Fibroblast of skin of right quadriceps (primary cell): ENCODE data around the gene PFKFB3.
"Not testable (repeated sequence)": the region's sequence is repeated elsewhere in the genome, so short reads cannot be mapped to it uniquely, and the experiment has no call there.

Source experiments
- DNase-seq: peaks from one replicate; pipeline ENCODE4 v3.0.0-alpha.2; 2013

PFKFB3 gene

GRCh38 chr10:6203331-6204062 lies 765 bp downstream of the PFKFB3 start:
- DNase-seq: peak; percentile 69

GRCh38 chr10:6204063-6204340 lies 1.3 kb downstream of the PFKFB3 start:
- DNase-seq: no peak

GRCh38 chr10:6204341-6205191 lies 1.8 kb downstream of the PFKFB3 start:
- DNase-seq: peak; percentile 81

GRCh38 chr10:6206486-6206885 lies 3.8 kb downstream of the PFKFB3 start:
- DNase-seq: not testable (repeated sequence)

- no peak for DNase-seq
Measured at GRCh38 chr10:6207658-6208057, 4.9 kb downstream of the PFKFB3 start.

DNA sequence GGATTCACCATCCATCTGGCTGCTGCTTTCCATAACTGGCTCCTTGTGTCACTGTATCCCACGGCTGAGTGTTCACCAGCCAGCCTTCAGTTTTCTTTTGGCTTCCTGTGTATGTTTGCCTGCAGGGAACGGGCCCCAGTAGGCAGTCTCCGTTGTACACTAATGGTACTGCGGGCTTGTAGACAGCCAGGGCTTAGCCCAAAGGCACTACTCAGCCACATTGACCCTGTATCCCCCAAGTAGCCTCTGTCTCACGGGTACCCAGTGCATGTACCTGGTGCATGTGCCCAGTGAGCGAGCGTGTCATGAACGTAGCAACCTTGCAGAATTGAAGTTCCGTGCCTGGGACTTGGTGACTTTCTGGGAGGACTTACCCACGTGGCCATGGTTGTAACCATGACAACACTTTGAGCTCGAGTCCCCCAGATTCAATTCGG lies 6.1 kb downstream of the PFKFB3 start:
- DNase-seq: no peak

DNA sequence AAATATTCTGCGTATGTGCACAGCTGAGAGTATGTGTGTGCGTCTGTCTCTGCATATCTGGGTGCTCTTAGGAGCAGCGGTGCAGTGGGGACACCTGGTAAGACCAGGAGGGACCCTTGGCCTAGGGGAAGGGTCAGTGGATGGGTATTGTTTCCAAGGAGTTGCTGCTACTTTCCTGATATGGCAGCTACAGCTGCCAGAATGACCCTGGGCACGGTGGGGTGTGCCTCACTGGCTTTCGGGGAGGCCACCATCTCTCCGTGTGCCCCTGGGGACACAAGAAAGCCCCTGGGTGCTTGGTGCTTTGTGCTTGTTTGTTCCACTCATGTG lies 8.6 kb downstream of the PFKFB3 start:
- DNase-seq: no peak

DNA sequence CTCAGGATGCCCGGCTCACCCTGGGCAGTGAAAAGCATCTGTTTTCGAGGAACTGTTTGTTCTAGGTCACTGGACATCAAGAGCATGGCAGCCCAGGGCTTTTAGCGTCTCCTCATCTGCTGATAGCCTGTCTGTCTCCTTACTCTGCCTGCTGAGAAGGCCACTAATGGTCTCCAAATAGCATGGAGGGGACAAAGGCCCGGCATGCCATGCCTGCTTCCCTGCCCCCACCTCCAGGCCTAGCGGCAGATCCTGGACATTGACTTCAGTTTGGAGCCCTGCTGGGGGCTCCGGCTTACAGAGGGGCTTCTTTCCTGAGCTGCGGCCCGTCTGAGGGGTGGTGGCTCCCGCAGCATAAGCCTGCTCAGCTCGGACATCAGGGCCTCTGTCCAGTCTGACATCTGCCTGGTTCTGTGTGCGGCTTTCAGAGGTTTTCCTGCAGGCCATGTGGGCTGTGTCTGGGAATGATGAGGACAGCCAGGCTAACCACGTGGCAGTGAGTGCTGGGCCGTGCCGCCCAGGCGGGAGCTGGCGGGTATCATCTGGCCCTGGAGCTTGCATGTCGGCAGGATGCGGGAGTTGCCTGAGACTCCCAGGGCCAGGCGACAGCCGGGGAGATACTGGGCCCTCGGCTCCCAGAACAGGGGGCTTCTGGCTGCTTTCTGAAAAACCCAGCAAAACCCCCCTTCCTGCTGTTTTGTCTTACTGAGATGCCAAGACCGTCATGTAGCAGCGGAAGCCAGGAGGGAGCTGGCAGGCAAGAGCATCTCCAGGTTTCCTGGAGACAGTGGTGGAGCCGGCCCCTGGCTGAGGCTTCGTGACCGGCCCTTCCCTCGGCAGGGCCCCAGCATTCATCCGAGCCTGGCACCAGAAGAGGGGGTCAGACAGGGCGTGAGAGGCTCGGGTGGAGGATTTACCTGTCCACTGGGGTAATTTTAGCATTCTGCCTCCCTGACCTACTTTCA lies 9.2 kb downstream of the PFKFB3 start:
- no peak for DNase-seq

DNA sequence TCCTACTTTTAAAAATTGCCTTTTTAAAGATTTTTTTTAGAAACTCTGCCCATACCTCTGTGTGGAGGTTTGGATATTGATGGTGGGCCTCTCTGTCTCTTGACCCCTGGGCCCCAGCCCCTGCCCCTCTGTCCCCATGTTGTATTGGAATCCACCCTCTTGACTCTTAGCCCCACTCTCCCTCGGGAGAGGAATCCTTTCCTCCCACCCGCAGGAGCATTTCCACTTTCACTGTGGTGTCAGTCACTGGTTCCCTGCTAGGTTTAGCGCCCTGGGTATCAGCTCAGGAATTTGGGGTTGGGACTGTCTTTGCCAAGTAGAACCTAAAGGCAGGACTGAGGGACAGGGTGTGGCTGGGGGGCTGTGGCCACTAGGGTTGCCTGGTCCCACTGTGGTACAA lies 10.1 kb downstream of the PFKFB3 start:
- DNase-seq: no peak

- DNase-seq: no peak
Measured at GRCh38 chr10:6213257-6213905, 10.6 kb downstream of the PFKFB3 start.

GRCh38 chr10:6213908-6214307 lies 11.2 kb downstream of the PFKFB3 start:
- DNase-seq: no peak

DNA sequence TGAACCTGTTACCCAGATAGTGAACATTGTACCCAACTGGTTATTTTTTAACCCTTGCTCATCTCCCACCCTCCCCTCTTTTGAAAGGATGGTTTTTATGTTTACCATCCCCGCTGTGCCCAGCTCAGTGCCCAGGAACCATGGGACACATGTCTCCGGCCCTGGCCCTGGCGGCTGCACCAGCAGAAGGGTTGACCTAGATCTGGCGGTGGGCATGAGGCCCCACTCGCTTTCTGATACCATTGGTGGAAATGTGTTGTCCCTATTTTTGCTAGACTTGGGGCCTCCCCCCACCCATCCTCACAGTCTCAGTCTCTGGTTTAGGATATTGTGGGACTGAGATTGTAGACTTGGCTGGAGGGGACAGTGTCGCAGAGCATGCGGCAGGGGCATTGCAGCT lies 11.9 kb downstream of the PFKFB3 start:
- no peak for DNase-seq

DNA sequence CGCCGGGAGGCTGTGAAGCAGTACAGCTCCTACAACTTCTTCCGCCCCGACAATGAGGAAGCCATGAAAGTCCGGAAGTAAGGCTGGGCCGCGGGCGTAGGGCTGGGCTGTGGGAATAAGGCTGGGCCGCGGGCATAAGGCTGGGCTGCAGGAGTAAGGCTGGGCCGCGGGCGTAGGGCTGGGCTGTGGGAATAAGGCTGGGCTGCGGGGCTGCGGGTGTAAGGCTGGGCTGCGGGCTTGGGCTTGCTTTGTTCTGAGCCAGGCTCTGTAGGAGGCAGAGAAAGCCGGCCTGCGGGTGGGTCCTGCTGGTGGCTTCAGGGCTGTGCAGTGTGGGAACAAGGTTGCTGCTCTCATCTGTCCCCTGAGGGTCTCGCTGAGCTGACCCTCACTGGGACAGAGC lies 12.5 kb downstream of the PFKFB3 start:
- no peak for DNase-seq

GRCh38 chr10:6215683-6216484 lies 13.2 kb downstream of the PFKFB3 start:
- DNase-seq: no peak

GRCh38 chr10:6216916-6217315 lies 14.2 kb downstream of the PFKFB3 start:
- no peak for DNase-seq

DNA sequence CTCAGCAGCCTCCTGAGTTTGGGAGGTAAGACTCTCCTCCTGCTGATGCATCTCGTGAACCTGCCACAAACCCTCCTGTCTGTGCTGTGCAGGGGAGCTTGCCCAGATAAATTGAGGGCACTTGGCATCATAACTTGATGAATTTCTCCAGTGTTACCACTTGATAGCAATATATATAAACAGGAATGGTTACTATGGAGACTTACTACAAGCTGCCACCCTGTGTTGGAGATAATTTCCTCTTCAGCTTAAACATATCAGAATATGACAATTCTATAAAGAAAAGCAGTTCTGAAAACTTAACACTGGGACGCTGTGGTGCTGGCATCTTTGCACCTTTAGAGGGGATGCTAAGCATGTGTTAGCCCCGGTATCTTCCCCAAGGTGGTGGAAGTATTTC lies 14.9 kb downstream of the PFKFB3 start:
- DNase-seq: no peak

DNA sequence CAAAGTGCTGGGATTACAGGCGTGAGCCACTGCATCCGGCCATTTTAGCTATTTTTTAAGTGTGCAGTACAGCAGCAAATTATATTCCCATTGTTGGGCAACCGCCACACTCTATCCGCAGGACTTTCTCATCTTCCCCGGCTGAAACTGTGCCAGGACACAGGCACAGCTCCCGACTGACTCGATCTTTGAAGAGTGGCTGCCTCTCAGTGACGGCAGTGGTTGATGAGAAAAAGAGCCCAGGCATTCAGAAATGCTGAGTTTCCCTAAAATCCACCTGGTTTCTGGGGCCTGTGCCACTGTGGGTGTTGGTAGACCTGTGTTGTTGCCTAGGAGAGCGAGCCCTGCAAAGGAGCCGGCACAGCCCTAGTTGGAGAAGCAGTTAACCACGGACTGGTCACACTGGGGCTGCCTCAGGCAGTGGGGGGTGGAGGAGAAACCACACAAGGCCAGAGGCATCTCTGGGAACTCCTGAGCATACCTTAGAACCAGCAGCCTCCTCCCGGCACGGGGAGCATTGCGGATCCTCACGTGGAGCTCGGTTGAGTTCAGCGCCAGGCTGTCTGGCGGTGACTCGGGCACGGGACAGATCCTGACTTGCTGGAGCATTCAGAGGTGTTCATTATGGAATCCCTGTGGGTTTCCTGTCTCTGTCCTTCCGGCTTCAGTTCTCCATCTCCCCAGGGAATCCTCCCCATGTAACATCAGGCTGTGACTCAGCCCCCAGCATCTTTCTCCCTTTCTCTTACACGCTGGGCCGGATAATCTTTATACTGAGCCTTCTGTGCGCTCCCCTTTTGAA lies 16.2 kb downstream of the PFKFB3 start:
- peak; percentile 95 for DNase-seq

- DNase-seq: no peak
Measured at GRCh38 chr10:6219494-6219836, 16.7 kb downstream of the PFKFB3 start.

- DNase-seq: no peak
Measured at GRCh38 chr10:6220418-6221191, 17.9 kb downstream of the PFKFB3 start.

DNA sequence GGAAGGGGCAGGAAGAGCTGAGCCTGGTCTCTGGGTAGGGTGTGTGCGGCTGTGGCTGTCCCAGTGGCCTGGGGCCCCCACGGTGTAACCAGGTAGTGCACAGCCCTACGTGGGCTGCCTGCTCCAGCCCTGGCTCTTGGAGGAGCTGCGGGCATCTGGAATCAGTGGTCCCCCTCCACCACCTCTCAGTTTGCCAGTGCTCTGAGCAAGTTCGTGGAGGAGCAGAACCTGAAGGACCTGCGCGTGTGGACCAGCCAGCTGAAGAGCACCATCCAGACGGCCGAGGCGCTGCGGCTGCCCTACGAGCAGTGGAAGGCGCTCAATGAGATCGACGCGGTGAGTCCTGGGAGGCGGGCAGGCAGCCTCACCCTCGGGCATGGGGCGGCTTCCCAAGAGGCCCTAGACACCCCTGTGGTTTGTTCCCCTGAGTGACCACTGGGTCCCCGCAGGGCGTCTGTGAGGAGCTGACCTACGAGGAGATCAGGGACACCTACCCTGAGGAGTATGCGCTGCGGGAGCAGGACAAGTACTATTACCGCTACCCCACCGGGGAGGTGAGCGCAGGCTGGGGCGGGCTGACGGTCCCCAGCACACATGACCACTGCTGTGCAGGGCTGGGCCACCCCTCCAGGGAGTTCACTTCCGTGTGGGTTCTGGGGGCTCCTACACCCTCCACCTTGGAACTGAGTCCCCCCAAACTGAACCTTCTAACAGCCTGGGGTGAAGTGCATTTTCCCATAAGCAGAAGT lies 18.6 kb downstream of the PFKFB3 start:
- no peak for DNase-seq
